Thyroid gland (tissue), 4 donors: ENCODE measurements around the gene GLT8D2.

Experiments used
- POLR2A ChIP-seq, 2 donors: fragments of 450-650 bp; IDR thresholded peaks; one replicate each; pipeline ENCODE4 v1.6.1; 2017; ENCODE audit warnings: antibody characterized with exemption in 2 of 2, mild to moderate bottlenecking in 2 of 2, moderate library complexity in 1 of 2
- TF ChIP-seq, protein P1 (sequence below), 6 experiments: fragments of 200-600 bp in 3 of 6; fragments of 450-650 bp in 3 of 6; sonication (generic) in 3 of 6; IDR thresholded peaks; one replicate each; pipeline ENCODE4 v1.5.1; 2016 to 2019; ENCODE audit warnings: antibody characterized with exemption in 6 of 6, mild to moderate bottlenecking in 2 of 6, inconsistent platforms in 1 of 6, moderate library complexity in 1 of 6

DNA sequence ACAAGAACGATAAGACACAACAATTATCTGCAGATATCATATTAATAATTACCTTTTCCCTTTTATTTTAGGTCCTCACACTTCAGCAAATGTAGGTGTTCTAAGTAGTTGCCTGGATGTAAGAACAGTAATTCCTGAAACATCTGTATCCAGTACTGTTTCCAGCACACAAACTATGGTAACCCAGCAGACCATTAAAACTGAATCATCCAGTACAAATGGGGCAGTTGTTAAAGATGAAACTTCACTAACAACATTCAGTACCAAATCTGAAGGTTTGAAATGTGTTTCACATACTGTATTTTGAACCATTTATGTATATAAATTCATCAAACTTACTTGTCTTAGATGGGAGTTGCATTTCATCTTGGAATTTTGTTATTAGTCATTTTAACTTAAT lies 45.3 kb upstream of the GLT8D2 start:
- TF ChIP-seq, protein P1, sequence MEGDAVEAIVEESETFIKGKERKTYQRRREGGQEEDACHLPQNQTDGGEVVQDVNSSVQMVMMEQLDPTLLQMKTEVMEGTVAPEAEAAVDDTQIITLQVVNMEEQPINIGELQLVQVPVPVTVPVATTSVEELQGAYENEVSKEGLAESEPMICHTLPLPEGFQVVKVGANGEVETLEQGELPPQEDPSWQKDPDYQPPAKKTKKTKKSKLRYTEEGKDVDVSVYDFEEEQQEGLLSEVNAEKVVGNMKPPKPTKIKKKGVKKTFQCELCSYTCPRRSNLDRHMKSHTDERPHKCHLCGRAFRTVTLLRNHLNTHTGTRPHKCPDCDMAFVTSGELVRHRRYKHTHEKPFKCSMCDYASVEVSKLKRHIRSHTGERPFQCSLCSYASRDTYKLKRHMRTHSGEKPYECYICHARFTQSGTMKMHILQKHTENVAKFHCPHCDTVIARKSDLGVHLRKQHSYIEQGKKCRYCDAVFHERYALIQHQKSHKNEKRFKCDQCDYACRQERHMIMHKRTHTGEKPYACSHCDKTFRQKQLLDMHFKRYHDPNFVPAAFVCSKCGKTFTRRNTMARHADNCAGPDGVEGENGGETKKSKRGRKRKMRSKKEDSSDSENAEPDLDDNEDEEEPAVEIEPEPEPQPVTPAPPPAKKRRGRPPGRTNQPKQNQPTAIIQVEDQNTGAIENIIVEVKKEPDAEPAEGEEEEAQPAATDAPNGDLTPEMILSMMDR (IDR thresholded peaks at IDR 0.05) = no peak
- no peak for TF ChIP-seq POLR2A (IDR thresholded peaks at IDR 0.05)
